HuH-7.5 (cell line): ENCODE measurements around the gene IL2RA.
"Not testable (repeated sequence)": the region's sequence is repeated elsewhere in the genome, so short reads cannot be mapped to it uniquely, and the experiment has no call there.

Experiments
- DNase-seq: peaks from one replicate; pipeline ENCODE4 v3.0.0; 2011; ENCODE audit warnings: low spot score

The IL2RA gene

DNA sequence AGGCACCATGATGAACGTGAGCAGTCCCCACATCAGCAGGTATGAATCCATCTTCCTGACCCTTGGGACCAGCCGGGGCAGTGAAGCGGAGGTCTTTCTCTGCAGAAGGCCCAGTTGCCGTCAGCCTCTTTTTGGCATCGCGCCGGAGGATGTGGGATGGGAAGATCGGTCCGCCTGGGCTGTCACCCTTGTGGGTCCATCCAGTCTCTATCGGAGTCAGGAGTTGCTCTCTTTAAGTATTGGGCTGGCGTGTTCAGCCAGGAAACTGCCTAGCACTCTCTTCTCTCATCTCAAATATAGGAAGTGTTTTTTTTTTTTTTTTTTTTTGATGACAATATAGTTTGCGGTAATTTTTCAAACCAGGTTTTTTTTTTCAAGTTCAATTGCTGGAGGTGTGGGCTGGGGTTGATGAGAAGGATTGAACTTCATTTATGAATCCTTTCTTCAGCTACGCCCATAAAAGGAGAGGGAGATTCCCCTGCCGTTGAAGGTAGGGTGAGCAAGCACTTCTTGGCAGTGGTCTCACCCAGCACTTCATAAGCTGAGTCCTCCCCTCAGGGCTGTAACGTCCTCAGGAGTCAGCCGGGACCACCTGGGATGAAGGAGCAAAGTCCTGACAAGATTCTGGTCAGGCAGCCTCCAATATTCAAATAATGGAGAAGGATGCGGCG, at the start of gene IL2RA:
IL2RA (minus strand) TSS at position 267 of the 671 bp plus-strand sequence; CDS start at position 51, 216 bp downstream.
- no peak for DNase-seq

DNA sequence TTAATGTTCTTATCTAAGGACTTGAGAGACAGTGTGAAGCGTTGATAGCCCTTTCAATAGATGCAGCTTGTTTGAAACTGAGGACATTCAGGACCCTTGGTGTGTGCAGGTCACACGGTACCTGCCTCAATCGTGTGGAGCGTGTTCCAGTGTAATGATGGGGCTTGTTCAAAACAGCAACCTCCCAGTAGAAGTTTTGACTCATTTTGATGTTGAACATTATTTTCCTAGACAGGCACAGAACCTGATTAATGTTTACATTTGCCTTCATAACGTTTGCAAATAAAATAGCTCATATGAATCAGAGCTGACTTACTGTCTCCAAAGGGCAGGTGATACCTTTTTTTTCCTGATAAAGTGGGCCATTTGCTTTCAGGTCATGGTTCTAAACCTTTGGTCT, 48.0 kb upstream of the IL2RA start:
- no peak for DNase-seq

- no peak for DNase-seq
Measured at GRCh38 chr10:6109444-6109775, 47.2 kb upstream of the IL2RA start.

- peak; percentile 34 for DNase-seq
Measured at GRCh38 chr10:6108631-6109443, 46.7 kb upstream of the IL2RA start.

- DNase-seq, result no peak
Measured at GRCh38 chr10:6108072-6108471, 45.9 kb upstream of the IL2RA start.

GRCh38 chr10:6107616-6108015, 45.4 kb upstream of the IL2RA start:
- DNase-seq, result not testable (repeated sequence)

DNA sequence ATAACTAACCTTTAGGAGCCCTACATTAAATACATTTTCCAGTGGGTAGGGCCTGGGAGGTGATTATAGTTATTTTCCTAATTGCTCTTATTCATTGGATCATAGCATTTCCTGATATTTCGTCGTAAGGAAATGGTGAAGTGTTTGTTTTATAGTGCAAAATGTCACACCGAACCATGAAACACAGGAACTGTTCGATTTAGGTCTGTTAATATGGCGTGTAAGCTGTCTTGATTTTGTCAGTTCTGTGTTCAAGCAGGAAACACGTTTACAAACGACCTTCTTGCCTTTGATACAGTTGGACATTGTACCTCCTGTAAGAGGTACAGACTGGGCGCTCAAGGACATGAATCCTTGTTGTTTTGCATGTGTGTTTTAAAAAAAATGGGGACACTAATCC, 41.4 kb upstream of the IL2RA start:
- no peak for DNase-seq

- no peak for DNase-seq
Measured at GRCh38 chr10:6102128-6102527, 40.0 kb upstream of the IL2RA start.

DNA sequence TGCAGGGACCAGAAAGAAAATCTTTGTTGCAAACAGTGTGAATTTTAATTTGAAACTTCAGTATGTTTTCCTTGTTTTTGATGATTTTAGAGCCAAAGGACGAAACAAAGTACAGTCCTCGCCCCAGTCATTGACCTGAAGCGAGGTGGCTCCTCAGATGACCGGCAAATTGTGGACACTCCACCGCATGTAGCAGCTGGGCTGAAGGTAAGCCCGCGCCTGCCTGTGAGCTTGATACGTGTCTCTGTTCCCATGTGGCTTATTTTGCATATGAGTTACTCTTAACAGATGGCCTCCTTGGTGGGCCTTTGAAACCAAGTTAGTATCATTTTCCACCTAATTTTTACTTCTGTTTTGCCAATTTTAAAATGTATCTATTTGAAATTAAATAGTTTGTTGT, 39.0 kb upstream of the IL2RA start:
- DNase-seq, result no peak

GRCh38 chr10:6100370-6100769, 38.2 kb upstream of the IL2RA start:
- DNase-seq, result no peak

GRCh38 chr10:6098156-6098555, 36.0 kb upstream of the IL2RA start:
- DNase-seq, result no peak

DNA sequence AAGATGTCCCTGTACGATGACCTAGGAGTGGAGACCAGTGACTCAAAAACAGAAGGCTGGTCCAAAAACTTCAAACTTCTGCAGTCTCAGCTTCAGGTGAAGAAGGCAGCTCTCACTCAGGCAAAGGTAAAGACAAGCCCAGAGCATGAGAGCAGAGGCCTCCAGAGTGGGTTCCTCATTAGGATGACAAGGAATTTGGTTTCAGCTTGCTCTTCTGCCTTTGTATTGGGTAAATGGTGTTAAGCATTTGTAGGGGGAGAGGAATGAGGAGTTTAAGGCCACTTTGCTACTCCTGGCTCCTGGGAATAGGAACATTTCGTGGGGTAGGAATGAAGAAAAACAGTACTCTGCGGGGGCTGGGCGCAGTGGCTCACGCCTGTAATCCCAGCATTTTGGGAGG, 34.9 kb upstream of the IL2RA start:
- no peak for DNase-seq

DNA sequence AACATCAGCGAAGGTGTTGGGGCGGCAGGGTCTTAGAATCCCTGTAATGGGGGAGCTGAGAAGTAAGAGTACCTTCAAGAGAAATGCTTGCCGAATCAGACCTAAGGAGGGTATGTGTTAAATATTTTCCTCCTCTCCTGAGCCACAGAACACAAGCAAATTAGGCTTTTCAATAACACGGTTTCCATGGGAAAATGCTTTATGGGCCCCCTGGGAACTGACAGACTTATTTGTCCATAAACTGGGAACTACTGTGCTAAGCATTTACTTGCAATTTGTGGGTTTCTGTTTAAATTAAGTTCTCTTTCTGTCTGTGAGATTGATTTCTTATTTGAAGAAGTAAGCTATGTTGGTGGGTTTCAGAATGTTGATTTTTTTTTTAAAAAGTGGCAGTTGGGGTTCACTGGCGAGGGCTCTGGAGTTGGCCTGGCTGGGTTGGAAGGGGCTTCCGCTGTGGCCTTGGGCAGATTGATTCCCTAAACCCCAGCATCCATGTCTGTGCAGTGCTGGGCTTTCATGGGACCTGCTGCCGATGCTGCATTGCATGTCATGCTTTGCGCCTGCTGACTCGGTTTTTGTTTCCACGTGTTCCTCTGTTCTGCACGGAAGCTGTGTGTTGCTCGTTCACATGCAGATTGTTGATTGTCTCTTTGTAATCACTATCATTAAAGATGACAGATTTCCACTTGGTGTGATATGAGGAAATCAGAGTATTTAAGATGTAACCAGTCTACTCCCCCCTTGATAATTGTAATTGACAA, 33.8 kb upstream of the IL2RA start:
- no peak for DNase-seq

- no peak for DNase-seq
Measured at GRCh38 chr10:6092731-6093130, 30.6 kb upstream of the IL2RA start.

DNA sequence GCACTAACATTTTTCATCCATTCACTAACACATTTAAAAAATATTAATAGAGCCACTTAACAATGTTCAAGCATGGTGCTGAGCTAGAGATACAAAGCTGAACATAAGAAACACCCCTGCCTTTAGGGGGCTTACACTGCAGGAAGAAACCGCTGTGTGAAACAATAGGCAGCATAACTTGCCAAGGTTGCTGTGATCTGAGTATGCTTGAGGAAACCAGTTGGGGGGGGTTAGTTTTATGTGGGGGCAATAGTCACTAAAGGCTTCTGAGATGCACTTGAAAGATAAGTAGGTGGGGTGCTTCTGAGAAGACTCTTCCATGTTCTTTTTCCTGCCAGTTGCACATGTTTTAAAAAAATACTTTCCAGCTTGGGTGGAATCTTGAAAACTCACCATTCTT, 29.5 kb upstream of the IL2RA start:
- DNase-seq, result no peak

GRCh38 chr10:6089334-6090219, 27.4 kb upstream of the IL2RA start:
- DNase-seq, result peak; percentile 19

GRCh38 chr10:6088721-6089333, 26.7 kb upstream of the IL2RA start, which contains the start of gene RBM17:
TSS of gene RBM17 (plus strand) at chr10:6089034. CDS start at chr10:6097066, 8,032 bp downstream.
- peak; percentile 64 for DNase-seq

- DNase-seq, result peak; percentile 59
Measured at GRCh38 chr10:6086375-6087233, 24.4 kb upstream of the IL2RA start.

DNA sequence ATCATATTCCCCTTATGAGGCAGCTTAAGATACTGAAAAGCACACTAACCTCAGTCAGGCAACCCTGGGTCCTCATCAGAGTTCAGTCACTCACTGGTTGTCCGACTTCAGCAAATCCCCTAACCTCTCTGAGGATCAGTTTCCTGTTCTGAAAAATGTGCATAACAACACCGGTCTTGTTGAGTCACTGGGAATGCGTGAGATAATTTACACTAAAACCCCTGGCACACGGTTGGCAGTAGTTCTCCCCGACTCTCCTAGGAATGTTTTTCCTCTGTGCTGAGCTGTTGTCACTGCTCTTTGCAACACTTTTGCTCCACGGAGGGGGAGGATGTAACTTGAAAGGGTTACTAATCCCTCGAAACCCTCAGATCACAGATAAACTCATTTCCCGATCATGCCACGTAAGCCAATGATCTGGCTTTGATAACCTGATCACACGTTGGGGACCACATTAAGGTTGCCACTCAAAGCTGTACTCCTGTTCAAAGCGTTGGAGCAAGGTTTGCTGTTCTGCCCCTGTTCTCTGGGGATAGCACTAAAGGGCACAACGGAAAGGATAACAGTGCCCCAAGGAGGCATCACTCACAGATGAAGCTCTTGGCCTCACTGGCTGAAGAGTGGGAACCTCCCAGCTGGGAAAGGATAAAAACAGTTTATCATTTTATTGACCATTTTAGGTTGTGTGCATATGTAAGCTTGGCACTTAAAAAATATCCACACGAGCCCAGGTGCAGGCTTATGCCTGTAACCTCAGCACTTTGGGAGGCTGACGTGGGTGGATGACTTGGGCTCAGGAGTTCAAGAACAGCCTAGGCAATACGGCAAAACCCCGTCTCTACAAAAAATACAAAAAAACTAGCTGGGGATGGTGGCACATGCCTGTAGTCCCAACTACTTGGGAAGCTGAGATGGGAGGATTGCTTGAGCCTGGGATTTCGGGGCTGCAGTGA, 21.6 kb upstream of the IL2RA start:
- DNase-seq, result no peak
